BLaER1 treated with 17β-estradiol and CSF1 and Interleukin-3, amounts not matched to agents 10 nM and 100 nM (cell line): ENCODE measurements around the gene IPO5.
A peak's percentile ranks its signal among the peaks of the same experiment; 100 is the strongest.
"Not testable (repeated sequence)": the region's sequence is repeated elsewhere in the genome, so short reads cannot be mapped to it uniquely, and the experiment has no call there.

ENCODE experiments used
- H3K27ac ChIP-seq, 11 experiments: shearing (Covaris generic); formaldehyde crosslinking; 2 replicates each; pipeline ENCODE4 v1.8.1; 2022
- H3K27me3 ChIP-seq, 11 experiments: shearing (Covaris generic); formaldehyde crosslinking; 2 replicates each; pipeline ENCODE4 v1.8.1; 2022
- H3K36me3 ChIP-seq, 11 experiments: shearing (Covaris generic); formaldehyde crosslinking; 2 replicates each; pipeline ENCODE4 v1.8.1; 2022
- H3K4me1 ChIP-seq, 10 experiments: shearing (Covaris generic); formaldehyde crosslinking; 2 replicates each; pipeline ENCODE4 v1.8.1; 2022
- H3K4me2 ChIP-seq, 11 experiments: shearing (Covaris generic); formaldehyde crosslinking; 2 replicates each; pipeline ENCODE4 v1.8.1; 2022
- H3K4me3 ChIP-seq, 10 experiments: shearing (Covaris generic); formaldehyde crosslinking; 2 replicates each; pipeline ENCODE4 v1.8.1; 2022
- H3K9ac ChIP-seq, 11 experiments: shearing (Covaris generic); formaldehyde crosslinking; 2 replicates each; pipeline ENCODE4 v1.8.1; 2022
- H3K9me3 ChIP-seq, 11 experiments: shearing (Covaris generic); formaldehyde crosslinking; replicated peaks in 1 of 11; 2 replicates each; pipeline ENCODE4 v1.8.1; 2022
- H4K20me1 ChIP-seq, 11 experiments: shearing (Covaris generic); formaldehyde crosslinking; 2 replicates each; pipeline ENCODE4 v1.8.1; 2022
- Cebpa-rat ChIP-seq, 11 experiments: shearing (Covaris generic); IDR thresholded peaks; 2 replicates each; pipeline ENCODE4 v1.8.1; 2022

The IPO5 gene

GRCh38 chr13:97945792-97946419 is 7.6 kb upstream of the IPO5 start:
- Histone ChIP-seq H3K4me3 (no peak overlapping the region), H4K20me1 (no peaks in the 10 kb centered on the region), H3K9ac (no peak overlapping the region), H3K9me3 (peaks cover 26 to 48% (median 34%) of the 10 kb centered on the region in 11 experiments), H3K27me3 (no peaks in the 10 kb centered on the region), H3K27ac (no peak overlapping the region), H3K36me3 (no peaks in the 10 kb centered on the region), H3K4me2 (peak overlapping the region in 2 of 11 experiments; percentile 23 to 25; a peak in 2 of 22 replicates), H3K4me1 (peaks cover 0 to 9% (median 2%) of the 10 kb centered on the region in 10 experiments; a peak in 8 of 20 replicates)
- TF ChIP-seq Cebpa-rat (IDR thresholded peaks at IDR 0.05) = no peak

GRCh38 chr13:97946951-97947588 is 6.4 kb upstream of the IPO5 start:
- Histone ChIP-seq H3K9ac (no peak overlapping the region), H3K27me3 (no peaks in the 10 kb centered on the region), H3K4me1 (peaks cover 0 to 9% (median 2%) of the 10 kb centered on the region in 10 experiments; a peak in 8 of 20 replicates), H3K4me3 (no peak overlapping the region), H4K20me1 (no peaks in the 10 kb centered on the region), H3K27ac (no peak overlapping the region), H3K9me3 (peaks cover 26 to 59% (median 38%) of the 10 kb centered on the region in 11 experiments), H3K4me2 (no peak overlapping the region), H3K36me3 (no peaks in the 10 kb centered on the region)
- no peak for TF ChIP-seq Cebpa-rat (IDR thresholded peaks at IDR 0.05)

DNA sequence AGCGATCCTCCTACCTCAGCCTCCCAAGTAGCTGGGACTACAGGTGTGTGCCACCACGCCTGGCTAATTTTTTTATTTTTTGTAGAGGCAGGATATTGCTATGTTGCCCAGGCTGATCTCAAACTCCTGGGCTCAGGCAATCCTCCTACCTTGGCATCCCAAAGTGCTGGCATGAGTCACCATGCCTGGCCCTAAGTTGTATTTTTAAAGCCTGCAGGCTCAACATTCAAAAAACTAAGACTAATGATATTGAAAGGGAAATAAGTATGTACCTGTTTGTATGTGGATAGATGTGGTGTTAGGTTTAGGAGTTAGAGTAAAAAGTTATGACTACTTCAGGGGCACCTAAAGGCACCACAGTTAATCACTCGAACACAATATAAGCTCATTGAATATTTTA is 5.4 kb upstream of the IPO5 start:
- Histone ChIP-seq H4K20me1 (no peaks in the 10 kb centered on the region), H3K4me1 (peaks cover 0 to 11% (median 7%) of the 10 kb centered on the region in 10 experiments; a peak in 13 of 20 replicates), H3K4me3 (no peak overlapping the region), H3K27ac (no peak overlapping the region), H3K36me3 (no peaks in the 10 kb centered on the region), H3K4me2 (no peak overlapping the region), H3K27me3 (no peaks in the 10 kb centered on the region), H3K9ac (no peak overlapping the region), H3K9me3 (peaks cover 26 to 59% (median 38%) of the 10 kb centered on the region in 11 experiments)
- TF ChIP-seq Cebpa-rat (IDR thresholded peaks at IDR 0.05) = no peak

DNA sequence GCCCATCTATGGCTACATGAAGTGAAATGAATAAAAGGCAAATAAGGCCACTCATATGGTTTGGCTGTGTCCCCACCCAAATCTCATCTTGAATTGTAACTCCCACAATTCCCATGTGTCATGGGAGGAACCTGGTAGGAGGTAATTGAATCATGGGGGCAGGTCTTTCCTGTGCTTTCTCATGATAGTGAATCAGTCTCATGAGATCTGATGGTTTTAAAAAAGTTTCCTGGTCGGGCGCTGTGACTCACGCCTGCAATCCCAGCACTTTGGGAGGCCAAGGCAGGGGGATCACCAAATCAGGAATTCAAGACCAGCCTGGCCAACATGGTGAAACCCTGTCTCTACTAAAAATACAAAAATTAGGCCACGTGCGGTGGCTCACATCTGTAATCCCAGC is 4.2 kb upstream of the IPO5 start:
- Histone ChIP-seq H3K4me1 (peaks cover 0 to 17% (median 9%) of the 10 kb centered on the region in 10 experiments; a peak in 13 of 20 replicates), H3K9me3 (peaks cover 26 to 59% (median 38%) of the 10 kb centered on the region in 11 experiments)
- H3K36me3 ChIP-seq, H4K20me1 ChIP-seq, H3K4me2 ChIP-seq, H3K4me3 ChIP-seq, H3K27ac ChIP-seq, H3K27me3 ChIP-seq, H3K9ac ChIP-seq: not testable (repeated sequence)

DNA sequence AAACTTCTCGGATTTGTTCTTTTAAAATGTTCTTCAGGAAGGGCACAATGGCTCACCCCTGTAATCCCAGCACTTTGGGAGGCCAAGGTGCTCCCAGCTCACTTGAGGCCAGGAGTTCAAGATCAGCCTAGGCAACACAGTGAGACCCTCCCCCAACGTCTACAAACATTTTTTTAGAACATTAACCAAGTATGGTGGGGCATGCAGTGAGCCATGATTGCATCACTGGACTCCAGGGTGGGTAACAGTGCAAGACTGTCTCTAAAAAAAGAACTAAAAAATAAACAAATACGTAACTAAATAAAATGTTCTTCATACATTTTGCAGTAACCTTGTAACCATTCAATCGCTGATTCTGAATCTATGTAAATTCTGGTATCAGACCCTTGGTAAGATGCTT is 2.1 kb upstream of the IPO5 start:
- Histone ChIP-seq H3K4me3 (no peak overlapping the region), H3K27ac (no peak overlapping the region), H3K9me3 (peaks cover 17 to 48% (median 27%) of the 10 kb centered on the region in 11 experiments; a peak in 21 of 22 replicates), H3K4me2 (no peak overlapping the region), H4K20me1 (no peaks in the 10 kb centered on the region), H3K27me3 (no peaks in the 10 kb centered on the region), H3K4me1 (peaks cover 0 to 14% (median 4%) of the 10 kb centered on the region in 10 experiments; a peak in 13 of 20 replicates), H3K36me3 (no peaks in the 10 kb centered on the region), H3K9ac (no peak overlapping the region)
- TF ChIP-seq Cebpa-rat (IDR thresholded peaks at IDR 0.05) = no peak

GRCh38 chr13:97952831-97953230 is 644 bp upstream of the IPO5 start:
- Histone ChIP-seq H3K4me2 (peak overlapping the region in 5 of 11 experiments; percentile 11 to 34 (median 21); a peak in 3 of 22 replicates), H3K4me1 (peaks cover 0 to 14% (median 3%) of the 10 kb centered on the region in 10 experiments; a peak in 7 of 20 replicates), H3K9me3 (peaks cover 17 to 39% (median 25%) of the 10 kb centered on the region in 11 experiments; a peak in 21 of 22 replicates)
- H3K9ac ChIP-seq, H3K36me3 ChIP-seq, H3K27ac ChIP-seq, H3K4me3 ChIP-seq, H4K20me1 ChIP-seq, H3K27me3 ChIP-seq: not testable (repeated sequence)

- Histone ChIP-seq H3K36me3 (no peaks in the 10 kb centered on the region), H3K4me1 (no peaks in the 10 kb centered on the region), H3K27me3 (no peaks in the 10 kb centered on the region), H3K9me3 (no peaks in the 10 kb centered on the region), H3K9ac (no peak overlapping the region), H3K4me3 (no peak overlapping the region), H4K20me1 (no peaks in the 10 kb centered on the region), H3K4me2 (no peak overlapping the region), H3K27ac (no peak overlapping the region)
- TF ChIP-seq Cebpa-rat (IDR thresholded peaks at IDR 0.05) = no peak
Measured at GRCh38 chr13:97961340-97961739, 7.9 kb downstream of the IPO5 start.

DNA sequence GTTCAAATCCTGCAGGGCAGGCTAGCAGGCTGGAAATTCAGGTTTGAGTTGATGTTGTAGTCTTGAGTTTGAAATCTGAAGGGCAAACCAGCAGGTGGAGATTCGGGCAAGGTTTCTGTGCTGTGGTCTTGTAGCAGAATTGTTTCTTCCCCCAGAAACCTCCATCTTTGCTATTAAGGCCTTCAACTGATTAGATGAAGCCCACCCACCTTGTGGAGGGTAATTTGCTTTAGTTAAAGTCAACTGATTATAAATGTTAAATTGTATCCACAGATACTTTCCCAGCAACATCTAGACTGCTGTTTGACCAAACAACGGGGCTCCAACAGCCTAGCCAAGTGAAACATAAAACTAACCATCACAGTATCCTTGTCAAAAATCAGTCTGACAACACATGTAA is 9.4 kb downstream of the IPO5 start:
- Histone ChIP-seq H3K4me2 (no peak overlapping the region), H3K4me1 (peaks cover 0 to 2% (median under 1%) of the 10 kb centered on the region in 10 experiments; a peak in 3 of 20 replicates), H3K27ac (no peak overlapping the region), H3K9me3 (no peaks in the 10 kb centered on the region), H4K20me1 (no peaks in the 10 kb centered on the region), H3K36me3 (no peaks in the 10 kb centered on the region), H3K4me3 (no peak overlapping the region), H3K9ac (no peak overlapping the region), H3K27me3 (no peaks in the 10 kb centered on the region)
- TF ChIP-seq Cebpa-rat (IDR thresholded peaks at IDR 0.05) = no peak

DNA sequence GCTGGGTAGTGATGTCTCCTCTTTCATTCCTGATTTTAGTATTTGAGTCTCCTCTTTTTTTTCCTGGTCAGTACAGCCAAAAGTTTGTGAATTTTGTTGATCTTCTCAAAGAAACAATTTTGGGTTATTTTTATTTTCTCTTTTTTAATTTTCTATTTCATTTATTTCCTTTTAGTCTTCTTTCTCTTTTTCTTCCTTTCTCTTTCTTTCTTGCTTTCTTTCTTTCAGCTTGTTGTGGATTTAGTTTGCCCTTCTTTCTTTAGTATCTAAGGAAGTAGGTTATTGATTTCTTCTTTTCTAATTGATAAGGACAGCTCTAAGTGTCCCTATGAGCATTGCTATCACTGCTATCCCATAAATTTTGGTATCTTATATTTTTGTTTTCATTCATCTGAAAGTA is 13.8 kb downstream of the IPO5 start:
- no peak overlapping the region for H3K27ac ChIP-seq
- H3K9me3 ChIP-seq = no peaks in the 10 kb centered on the region
- H3K9ac ChIP-seq = no peak overlapping the region
- TF ChIP-seq Cebpa-rat (IDR thresholded peaks at IDR 0.05) = no peak
- H3K4me2 ChIP-seq = no peak overlapping the region
- no peaks in the 10 kb centered on the region for H3K27me3 ChIP-seq
- H3K36me3 ChIP-seq = no peaks in the 10 kb centered on the region
- no peak overlapping the region for H3K4me3 ChIP-seq
- peaks cover 0 to 10% (median 3%) of the 10 kb centered on the region in 10 experiments; a peak in 4 of 20 replicates for H3K4me1 ChIP-seq
- no peaks in the 10 kb centered on the region for H4K20me1 ChIP-seq
